GM23248 (cell line): Measurements from ENCODE around the gene GSE1.

ENCODE experiments used
- EZH2 ChIP-seq: fragments of 200-600 bp; sonication (generic); IDR thresholded peaks from 2 replicates; pipeline ENCODE4 v1.6.1; 2018; ENCODE audit warnings: antibody characterized with exemption, mild to moderate bottlenecking; ENCODE audit not compliant: insufficient read depth, poor library complexity, severe bottlenecking
- EZH2phosphoT487 ChIP-seq: fragments of 200-600 bp; sonication (generic); IDR thresholded peaks from 2 replicates; pipeline ENCODE4 v1.6.1; 2018; ENCODE audit warnings: antibody characterized with exemption, moderate library complexity, mild to moderate bottlenecking, low read depth; ENCODE audit not compliant: insufficient read depth

GRCh38 chr16:85583491-85584181, 29.5 kb upstream of the GSE1 start:
- TF ChIP-seq EZH2phosphoT487 (no peak), EZH2 (no peak)
